Skeletal muscle satellite cell (primary cell): ENCODE data around the gene SYCE1L. TPM values are rescaled to one million over a fixed set of nuclear protein-coding genes. Genes with fewer than 3 reads are reported as not detected.
"Not testable (repeated sequence)": the region's sequence is repeated elsewhere in the genome, so short reads cannot be mapped to it uniquely, and the experiment has no call there.

Experiments
- H3K27me3 ChIP-seq: 2 replicates; pipeline ENCODE4 v1.7.0; 2013; ENCODE audit warnings: low read length; ENCODE audit not compliant: control insufficient read depth, insufficient read depth
- H3K36me3 ChIP-seq: 2 replicates; pipeline ENCODE4 v1.7.0; 2013; ENCODE audit warnings: mild to moderate bottlenecking, control low read depth, low read length; ENCODE audit not compliant: insufficient read depth
- H3K4me1 ChIP-seq: 2 replicates; pipeline ENCODE4 v1.7.0; 2013; ENCODE audit warnings: low read length; ENCODE audit not compliant: control insufficient read depth, insufficient read depth
- H3K4me2 ChIP-seq: 2 replicates; pipeline ENCODE4 v1.7.0; 2013; ENCODE audit warnings: mild to moderate bottlenecking, low read length
- H3K4me3 ChIP-seq: 2 replicates; pipeline ENCODE4 v1.7.0; 2013; ENCODE audit warnings: low read length
- H3K9ac ChIP-seq: 2 replicates; pipeline ENCODE4 v1.7.0; 2013; ENCODE audit warnings: mild to moderate bottlenecking, low read depth, low read length, moderate library complexity
- H3K9me3 ChIP-seq: replicated peaks from 2 replicates; pipeline ENCODE4 v1.7.0; 2013; ENCODE audit warnings: mild to moderate bottlenecking, control low read depth, low read length
- total RNA-seq: library from RNA; depleted of rRNA; stranded (reverse); fragments of >200 nt; gene quantifications from 2 replicates; pipeline ENCODE4 v1.2.3, GENCODE V29; 2012; rRNA removed

Gene SYCE1L
- total RNA-seq: not detected in 2 replicates

GRCh38 chr16:77199211-77199610 is at the start of gene SYCE1L:
TSS of gene SYCE1L (plus strand) at chr16:77199408. CDS start at chr16:77199452, 44 bp downstream.
- Histone ChIP-seq H3K9me3 (no peaks in the 10 kb centered on the region), H3K4me1 (no peaks in the 10 kb centered on the region), H3K4me2 (no peak within 1 kb of the TSS), H3K27me3 (no peaks in the 10 kb centered on the region), H3K36me3 (peaks cover 44% of the 10 kb centered on the region), H3K9ac (no peak within 1 kb of the TSS), H3K4me3 (no peak within 1 kb of the TSS)

GRCh38 chr16:77157346-77158058 is 41.7 kb upstream of the SYCE1L start:
- no peaks in the 10 kb centered on the region for H3K9me3 ChIP-seq
- no peak overlapping the region for H3K9ac ChIP-seq
- H3K4me1 ChIP-seq: no peaks in the 10 kb centered on the region
- no peaks in the 10 kb centered on the region for H3K36me3 ChIP-seq
- H3K4me3 ChIP-seq: no peak overlapping the region
- no peaks in the 10 kb centered on the region for H3K27me3 ChIP-seq
- no peak overlapping the region for H3K4me2 ChIP-seq

DNA sequence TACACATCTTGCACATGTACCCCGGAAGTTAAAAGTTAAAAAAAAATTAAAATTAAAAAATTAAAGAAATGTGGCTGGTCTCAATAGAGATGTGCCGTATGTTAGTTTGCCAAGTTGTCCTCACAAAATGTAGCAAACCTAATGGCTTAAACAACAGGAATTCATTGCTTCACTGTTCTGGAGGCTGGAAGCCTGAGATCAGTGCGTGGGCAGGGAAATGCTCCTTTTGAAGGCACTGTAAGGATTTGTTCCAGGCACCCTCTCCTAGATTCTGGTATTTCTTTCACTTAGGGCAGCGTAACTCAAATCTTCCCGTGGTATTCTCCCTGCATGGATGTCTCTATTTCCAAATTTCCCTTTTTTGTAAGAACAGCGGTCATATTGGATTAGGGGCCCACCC is 40.9 kb upstream of the SYCE1L start:
- no peaks in the 10 kb centered on the region for H3K36me3 ChIP-seq
- no peaks in the 10 kb centered on the region for H3K9me3 ChIP-seq
- H3K27me3 ChIP-seq: no peaks in the 10 kb centered on the region
- H3K4me1 ChIP-seq: no peaks in the 10 kb centered on the region
- no peak overlapping the region for H3K9ac ChIP-seq
- no peak overlapping the region for H3K4me3 ChIP-seq
- no peak overlapping the region for H3K4me2 ChIP-seq

- no peaks in the 10 kb centered on the region for H3K4me1 ChIP-seq
- H3K36me3 ChIP-seq: no peaks in the 10 kb centered on the region
- H3K4me3 ChIP-seq: no peak overlapping the region
- H3K4me2 ChIP-seq: no peak overlapping the region
- no peak overlapping the region for H3K9ac ChIP-seq
- peaks cover 13% of the 10 kb centered on the region for H3K27me3 ChIP-seq
- no peaks in the 10 kb centered on the region for H3K9me3 ChIP-seq
These were observed 34.2 kb upstream of the SYCE1L start for GRCh38 chr16:77165006-77165405.

GRCh38 chr16:77165536-77166236 is 33.5 kb upstream of the SYCE1L start:
- not testable (repeated sequence) for H3K4me3 ChIP-seq, H3K36me3 ChIP-seq, H3K4me2 ChIP-seq, H3K4me1 ChIP-seq, H3K9ac ChIP-seq, H3K9me3 ChIP-seq
- H3K27me3 ChIP-seq: peaks cover 17% of the 10 kb centered on the region

DNA sequence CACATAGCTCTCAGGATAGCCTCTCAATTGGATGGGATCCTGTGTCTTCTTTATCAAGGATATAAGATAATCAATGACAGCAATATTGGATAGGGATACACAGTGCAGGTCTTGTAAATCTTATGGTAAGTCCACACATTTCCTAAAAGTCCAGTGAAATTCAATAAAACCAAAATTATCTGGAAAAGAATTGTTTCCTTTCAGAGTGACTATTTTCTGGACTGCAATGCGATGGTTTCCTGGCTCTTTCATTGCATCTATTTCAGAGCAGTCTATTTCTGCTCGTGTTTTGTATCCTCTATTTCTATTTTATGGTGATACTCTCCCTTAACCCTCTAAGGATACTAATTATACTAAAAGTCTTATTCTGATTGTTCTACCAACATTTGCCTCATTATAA is 32.5 kb upstream of the SYCE1L start:
- H3K27me3 ChIP-seq: peaks cover 20% of the 10 kb centered on the region
- H3K9me3 ChIP-seq: no peaks in the 10 kb centered on the region
- H3K4me1 ChIP-seq: no peaks in the 10 kb centered on the region
- no peak overlapping the region for H3K4me2 ChIP-seq
- no peak overlapping the region for H3K4me3 ChIP-seq
- H3K36me3 ChIP-seq: no peaks in the 10 kb centered on the region
- H3K9ac ChIP-seq: no peak overlapping the region

- Histone ChIP-seq H3K36me3 (no peaks in the 10 kb centered on the region), H3K4me3 (no peak overlapping the region)
These were observed 30.3 kb upstream of the SYCE1L start for GRCh38 chr16:77168901-77169300.

GRCh38 chr16:77169650-77170236 is 29.5 kb upstream of the SYCE1L start:
- Histone ChIP-seq H3K4me2 (no peak overlapping the region), H3K27me3 (peaks cover 15% of the 10 kb centered on the region), H3K4me3 (no peak overlapping the region), H3K36me3 (no peaks in the 10 kb centered on the region), H3K4me1 (no peaks in the 10 kb centered on the region), H3K9me3 (no peaks in the 10 kb centered on the region), H3K9ac (no peak overlapping the region)

More at GRCh38 chr16:77168901-77169300, 30.3 kb upstream of the SYCE1L start:
- Histone ChIP-seq H3K4me1 (no peaks in the 10 kb centered on the region), H3K9me3 (no peaks in the 10 kb centered on the region), H3K27me3 (peaks cover 20% of the 10 kb centered on the region), H3K4me2 (no peak overlapping the region), H3K9ac (no peak overlapping the region)

GRCh38 chr16:77170805-77171204 is 28.4 kb upstream of the SYCE1L start:
- Histone ChIP-seq H3K9ac (no peak overlapping the region), H3K9me3 (no peaks in the 10 kb centered on the region), H3K4me2 (no peak overlapping the region)

DNA sequence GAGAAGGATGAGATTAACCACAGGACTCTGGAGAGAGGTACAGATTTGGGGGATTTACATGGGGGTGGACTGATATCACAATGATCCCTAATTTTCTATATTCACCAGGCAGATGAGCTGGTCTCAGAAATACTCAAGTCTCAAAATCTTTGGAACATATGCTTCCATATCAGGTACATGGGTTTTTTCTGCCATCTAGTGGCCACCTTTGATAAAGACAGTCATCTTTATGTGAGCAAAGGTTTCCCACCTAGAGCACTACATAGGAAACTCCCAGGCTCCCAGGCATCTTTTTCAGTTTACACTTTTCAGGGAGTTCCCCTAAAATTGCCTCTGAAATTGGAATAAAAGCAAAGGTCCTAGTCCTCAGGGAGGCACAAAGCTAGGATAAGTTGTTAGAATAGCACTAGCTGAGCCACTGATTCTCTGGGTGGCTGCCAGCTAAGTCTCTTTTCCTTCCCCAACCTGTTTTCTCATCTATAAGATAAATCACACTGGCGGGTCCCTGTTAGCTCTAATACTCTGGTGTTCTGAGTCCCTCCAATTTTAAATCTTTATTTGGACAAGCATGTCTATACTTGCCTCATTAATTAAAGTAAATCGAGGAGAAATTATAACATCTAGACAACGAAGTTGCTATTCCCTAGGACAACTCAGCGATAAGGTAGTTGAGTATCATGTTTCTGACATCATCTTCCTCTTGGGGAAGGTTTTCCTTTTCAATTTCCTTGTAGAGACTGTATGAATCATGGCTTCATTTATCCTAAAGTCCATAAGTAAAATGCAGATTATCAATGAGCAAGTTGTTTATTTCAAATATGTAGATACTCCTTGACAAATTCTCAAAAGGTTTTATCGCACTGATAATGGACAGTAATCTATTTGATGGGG is 27.2 kb upstream of the SYCE1L start:
- Histone ChIP-seq H3K27me3 (peaks cover 22% of the 10 kb centered on the region), H3K4me3 (no peak overlapping the region), H3K4me1 (no peaks in the 10 kb centered on the region), H3K4me2 (no peak overlapping the region), H3K9ac (no peak overlapping the region), H3K9me3 (no peaks in the 10 kb centered on the region), H3K36me3 (no peaks in the 10 kb centered on the region)

More at GRCh38 chr16:77170805-77171204, 28.4 kb upstream of the SYCE1L start:
- Histone ChIP-seq H3K4me3 (no peak overlapping the region), H3K4me1 (no peaks in the 10 kb centered on the region), H3K36me3 (no peaks in the 10 kb centered on the region), H3K27me3 (peaks cover 15% of the 10 kb centered on the region)

DNA sequence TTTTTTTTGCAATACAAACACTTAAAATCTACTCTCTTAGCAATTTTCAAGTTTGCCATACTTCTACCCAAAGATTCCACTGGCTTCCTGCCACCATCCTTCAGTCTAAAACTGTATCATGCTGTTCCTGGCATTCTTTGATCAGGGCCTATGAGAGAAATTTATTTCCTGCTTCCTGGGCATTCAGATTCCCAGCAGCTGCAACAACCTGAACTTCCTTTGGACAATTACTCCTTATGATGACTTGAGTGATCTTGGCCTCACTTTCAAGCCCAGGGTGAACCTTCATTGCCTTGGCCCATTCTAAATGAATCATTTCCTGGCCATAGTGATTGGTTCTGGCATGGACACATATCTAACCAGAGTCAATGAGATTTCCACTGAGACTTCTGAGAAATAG is 26.3 kb upstream of the SYCE1L start:
- Histone ChIP-seq H3K36me3 (no peaks in the 10 kb centered on the region), H3K9me3 (no peaks in the 10 kb centered on the region), H3K4me2 (no peak overlapping the region), H3K27me3 (peaks cover 22% of the 10 kb centered on the region), H3K4me3 (no peak overlapping the region), H3K9ac (no peak overlapping the region), H3K4me1 (no peaks in the 10 kb centered on the region)
